Right forelimb (tissue), 1 donor: Measurements from ENCODE around the gene MATN3.

ENCODE experiments used
- DNase-seq: peaks from one replicate; pipeline ENCODE4 v3.0.0-alpha.2; 2018

The MATN3 gene

GRCh38 chr2:20035955-20036666 lies 23.6 kb upstream of the MATN3 start:
- no peak for DNase-seq

GRCh38 chr2:20034821-20035220 lies 22.4 kb upstream of the MATN3 start:
- DNase-seq: no peak

GRCh38 chr2:20034218-20034617 lies 21.8 kb upstream of the MATN3 start:
- DNase-seq: no peak

- DNase-seq: no peak
Observed at GRCh38 chr2:20033322-20033721, 20.9 kb upstream of the MATN3 start.

GRCh38 chr2:20030224-20030623 lies 17.8 kb upstream of the MATN3 start:
- no peak for DNase-seq

- no peak for DNase-seq
Observed at GRCh38 chr2:20027705-20028434, 15.4 kb upstream of the MATN3 start.

GRCh38 chr2:20027260-20027677 lies 14.8 kb upstream of the MATN3 start:
- DNase-seq: no peak

- DNase-seq: no peak
Observed at GRCh38 chr2:20025065-20025786, 12.8 kb upstream of the MATN3 start.

- no peak for DNase-seq
Observed at GRCh38 chr2:20023688-20024087, 11.2 kb upstream of the MATN3 start.

- no peak for DNase-seq
Observed at GRCh38 chr2:20021405-20022009, 9.0 kb upstream of the MATN3 start.

- no peak for DNase-seq
Observed at GRCh38 chr2:20019747-20020146, 7.3 kb upstream of the MATN3 start.

GRCh38 chr2:20018601-20019152 lies 6.2 kb upstream of the MATN3 start:
- no peak for DNase-seq

- no peak for DNase-seq
Observed at GRCh38 chr2:20016346-20016745, 3.9 kb upstream of the MATN3 start.

- no peak for DNase-seq
Observed at GRCh38 chr2:20015482-20016083, 3.1 kb upstream of the MATN3 start.

- no peak for DNase-seq
Observed at GRCh38 chr2:20013126-20013849, 820 bp upstream of the MATN3 start.

- no peak for DNase-seq
Observed at GRCh38 chr2:20012032-20012281, 511 bp downstream of the MATN3 start.

GRCh38 chr2:20011276-20012031 lies 1.0 kb downstream of the MATN3 start:
- no peak for DNase-seq

- no peak for DNase-seq
Observed at GRCh38 chr2:20008703-20009102, 3.8 kb downstream of the MATN3 start.

- DNase-seq: no peak
Observed at GRCh38 chr2:20005891-20006470, 6.5 kb downstream of the MATN3 start.

GRCh38 chr2:20005067-20005627 lies 7.3 kb downstream of the MATN3 start:
- DNase-seq: no peak

- DNase-seq: no peak
Observed at GRCh38 chr2:20001361-20001863, 11.1 kb downstream of the MATN3 start.
